Stomach smooth muscle (tissue), 2 donors: ENCODE results near the gene NCLN.
"Not testable (repeated sequence)": the region's sequence is repeated elsewhere in the genome, so short reads cannot be mapped to it uniquely, and the experiment has no call there.

Source experiments
- H3K27ac ChIP-seq: one replicate; pipeline ENCODE4 v1.7.0; 2013; ENCODE audit warnings: mild to moderate bottlenecking, low read length, inconsistent platforms
- H3K27me3 ChIP-seq, 2 donors: one replicate each; pipeline ENCODE4 v1.7.0; 2013; ENCODE audit warnings: low read length in 2 of 2; ENCODE audit not compliant: insufficient read depth in 2 of 2, control insufficient read depth in 1 of 2
- H3K36me3 ChIP-seq, 2 donors: one replicate each; pipeline ENCODE4 v1.7.0; 2013; ENCODE audit warnings: low read length in 2 of 2; ENCODE audit not compliant: control insufficient read depth in 2 of 2, insufficient read depth in 2 of 2
- H3K4me1 ChIP-seq: one replicate; pipeline ENCODE4 v1.7.0; 2013; ENCODE audit warnings: low read length; ENCODE audit not compliant: control insufficient read depth, insufficient read depth
- H3K4me3 ChIP-seq, 2 donors: one replicate each; pipeline ENCODE4 v1.7.0; 2013; ENCODE audit warnings: low read length in 2 of 2
- H3K9ac ChIP-seq, 2 donors: one replicate each; pipeline ENCODE4 v1.7.0; 2013; ENCODE audit warnings: low read length in 2 of 2, mild to moderate bottlenecking in 1 of 2
- H3K9me3 ChIP-seq, 2 donors: one replicate each; pipeline ENCODE4 v1.7.0; 2013; ENCODE audit warnings: low read length in 2 of 2; ENCODE audit not compliant: control insufficient read depth in 2 of 2
- donor health status: healthy.
- donor health status: Pancreatic carcinoma.

Gene NCLN

DNA sequence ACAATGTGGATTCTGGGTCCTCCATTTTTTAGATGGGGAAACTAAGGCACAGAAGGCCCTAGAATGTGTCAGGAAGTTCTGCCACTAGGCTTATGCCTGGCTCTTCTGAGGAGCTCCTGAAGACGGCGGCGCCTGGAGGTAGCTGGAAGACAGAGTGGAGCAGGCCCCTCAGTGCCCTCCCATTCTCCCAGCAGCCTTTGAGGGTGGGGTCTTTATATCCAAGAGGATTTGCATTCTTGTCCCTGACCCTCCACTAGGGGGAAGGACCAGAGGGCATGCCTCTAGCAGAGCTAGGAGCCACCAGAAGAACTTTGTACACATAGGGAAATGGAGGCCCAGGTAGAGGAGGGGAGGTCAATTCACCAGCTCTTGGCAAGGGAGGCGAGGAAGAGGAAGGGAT is 48.1 kb downstream of the NCLN start:
- Histone ChIP-seq H3K4me1 (no peaks in the 10 kb centered on the region), H3K4me3 (no peak overlapping the region), H3K27me3 (peaks cover 11 to 29% of the 10 kb centered on the region in 2 donors), H3K27ac (no peak overlapping the region), H3K36me3 (no peaks in the 10 kb centered on the region), H3K9me3 (no peaks in the 10 kb centered on the region), H3K9ac (no peak overlapping the region)

DNA sequence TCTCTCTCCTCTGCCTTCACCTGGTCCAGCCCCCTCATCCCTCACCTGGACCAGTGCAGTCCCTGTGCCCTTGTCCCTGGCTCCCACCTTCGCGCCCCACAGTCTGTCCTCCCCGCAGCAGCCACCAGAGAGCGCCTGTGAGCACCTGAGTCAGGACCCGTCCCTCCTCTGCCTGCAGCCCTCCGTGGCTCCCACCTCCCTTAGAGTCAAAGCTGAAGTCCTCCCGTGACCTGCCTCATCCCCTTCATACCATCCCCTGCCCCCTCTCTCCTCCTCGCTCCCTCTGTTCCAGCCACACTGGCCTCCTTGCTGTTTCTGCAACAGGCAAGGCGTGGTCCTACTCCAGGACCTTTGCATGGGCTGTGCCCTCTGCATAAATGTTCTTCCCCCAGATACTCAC is 49.1 kb downstream of the NCLN start:
- Histone ChIP-seq H3K9ac (no peak overlapping the region), H3K36me3 (no peaks in the 10 kb centered on the region), H3K27ac (no peak overlapping the region), H3K9me3 (no peaks in the 10 kb centered on the region), H3K27me3 (peaks cover 4 to 21% of the 10 kb centered on the region in 2 donors), H3K4me1 (no peaks in the 10 kb centered on the region), H3K4me3 (no peak overlapping the region)

- not testable (repeated sequence) for H3K36me3 ChIP-seq, H3K27ac ChIP-seq, H3K9me3 ChIP-seq, H3K9ac ChIP-seq, H3K4me3 ChIP-seq, H3K4me1 ChIP-seq
- H3K27me3 ChIP-seq, result peaks cover 0 to 15% of the 10 kb centered on the region in 2 donors
Measured at GRCh38 chr19:3235604-3236003, 49.9 kb downstream of the NCLN start.

- Histone ChIP-seq H3K9ac (no peak overlapping the region), H3K9me3 (no peaks in the 10 kb centered on the region), H3K36me3 (no peaks in the 10 kb centered on the region), H3K4me3 (no peak overlapping the region), H3K27me3 (peaks cover 0 to 13% of the 10 kb centered on the region in 2 donors), H3K4me1 (no peaks in the 10 kb centered on the region), H3K27ac (no peak overlapping the region)
Measured at GRCh38 chr19:3236272-3236671, 50.5 kb downstream of the NCLN start.

DNA sequence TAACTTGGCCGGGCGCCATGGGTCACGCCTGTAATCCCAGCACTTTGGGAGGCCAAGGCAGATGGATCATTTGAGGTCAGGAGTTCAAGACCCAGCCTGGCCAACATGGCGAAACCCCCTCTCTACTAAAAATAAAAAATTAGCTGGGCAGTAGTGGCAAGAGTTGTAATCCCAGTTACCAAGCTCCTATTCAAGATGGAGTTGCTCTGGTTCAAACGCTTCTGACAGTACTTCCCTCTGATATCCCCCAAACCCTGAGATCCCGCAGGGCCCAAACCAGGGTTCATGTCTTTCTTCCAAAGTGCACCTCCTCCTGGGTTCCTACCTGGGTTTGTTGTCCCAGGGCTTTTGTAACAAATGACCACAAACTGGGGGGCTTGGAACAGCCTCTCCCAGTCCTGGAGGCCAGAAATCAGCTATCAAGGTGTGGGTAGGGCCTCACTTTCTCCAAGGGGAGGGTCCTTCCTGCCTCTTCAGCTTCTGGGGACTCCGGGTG is 52.4 kb downstream of the NCLN start:
- no peak overlapping the region for H3K4me3 ChIP-seq
- H3K4me1 ChIP-seq, result no peaks in the 10 kb centered on the region
- H3K9ac ChIP-seq, result no peak overlapping the region
- no peaks in the 10 kb centered on the region for H3K9me3 ChIP-seq
- no peaks in the 10 kb centered on the region for H3K36me3 ChIP-seq
- H3K27me3 ChIP-seq, result peaks cover 0 to 13% of the 10 kb centered on the region in 2 donors
- no peak overlapping the region for H3K27ac ChIP-seq

- Histone ChIP-seq H3K9me3 (no peaks in the 10 kb centered on the region), H3K4me3 (no peak overlapping the region), H3K9ac (no peak overlapping the region), H3K4me1 (no peaks in the 10 kb centered on the region), H3K27ac (no peak overlapping the region), H3K27me3 (peaks cover 0 to 5% of the 10 kb centered on the region in 2 donors), H3K36me3 (no peaks in the 10 kb centered on the region)
Measured at GRCh38 chr19:3239367-3239766, 53.6 kb downstream of the NCLN start.

DNA sequence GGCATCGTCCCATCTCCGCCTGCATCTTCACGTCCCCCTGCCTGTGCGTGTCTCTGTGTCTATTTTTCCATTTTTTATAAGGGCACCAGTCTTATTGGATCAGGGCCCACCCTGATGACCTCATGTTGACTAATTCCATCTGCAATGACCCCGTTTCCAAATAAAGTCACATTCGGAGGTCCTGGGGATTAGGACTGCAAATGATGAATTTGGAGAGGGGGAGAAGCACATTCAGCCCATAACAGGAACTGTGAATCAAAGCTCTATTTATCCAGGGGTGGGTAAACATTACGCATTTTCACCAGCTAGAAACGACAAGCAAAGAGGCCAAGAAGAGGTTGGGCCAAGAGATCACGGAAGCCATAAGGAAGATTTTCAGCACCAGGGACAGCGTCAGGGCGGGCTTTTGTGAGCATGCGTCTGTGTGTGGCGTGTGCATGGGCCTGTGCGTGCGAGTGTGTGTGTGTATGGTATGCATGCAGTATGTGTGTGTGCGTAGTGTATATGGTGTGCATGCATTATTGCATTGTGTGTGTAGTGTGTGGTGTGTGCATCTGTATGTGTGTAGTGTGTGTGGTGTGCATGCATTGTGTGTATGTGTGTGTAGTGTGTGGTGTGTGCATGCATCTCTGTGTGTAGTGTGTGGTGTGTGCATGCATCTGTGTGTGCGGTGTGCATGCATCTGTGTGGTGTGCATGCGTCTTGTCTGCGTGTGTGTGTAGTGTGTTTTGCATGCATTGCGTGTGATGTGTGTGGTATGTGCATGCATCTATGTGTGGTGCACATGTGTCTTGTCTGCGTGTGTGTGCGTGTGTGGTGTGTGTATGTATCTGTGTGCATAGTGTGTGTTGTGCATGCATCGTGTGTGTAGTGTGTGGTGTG is 58.3 kb downstream of the NCLN start:
- H3K9ac ChIP-seq, result no peak overlapping the region
- no peaks in the 10 kb centered on the region for H3K9me3 ChIP-seq
- no peak overlapping the region for H3K27ac ChIP-seq
- H3K36me3 ChIP-seq, result no peaks in the 10 kb centered on the region
- peaks cover 0 to 8% of the 10 kb centered on the region in 2 donors for H3K27me3 ChIP-seq
- H3K4me3 ChIP-seq, result no peak overlapping the region
- no peaks in the 10 kb centered on the region for H3K4me1 ChIP-seq

GRCh38 chr19:3245050-3245449 is 59.3 kb downstream of the NCLN start:
- no peak overlapping the region for H3K9ac ChIP-seq
- H3K4me1 ChIP-seq, result no peaks in the 10 kb centered on the region
- no peak overlapping the region for H3K4me3 ChIP-seq
- no peaks in the 10 kb centered on the region for H3K9me3 ChIP-seq
- H3K27me3 ChIP-seq, result peaks cover 0 to 10% of the 10 kb centered on the region in 2 donors
- no peaks in the 10 kb centered on the region for H3K36me3 ChIP-seq
- H3K27ac ChIP-seq, result no peak overlapping the region

DNA sequence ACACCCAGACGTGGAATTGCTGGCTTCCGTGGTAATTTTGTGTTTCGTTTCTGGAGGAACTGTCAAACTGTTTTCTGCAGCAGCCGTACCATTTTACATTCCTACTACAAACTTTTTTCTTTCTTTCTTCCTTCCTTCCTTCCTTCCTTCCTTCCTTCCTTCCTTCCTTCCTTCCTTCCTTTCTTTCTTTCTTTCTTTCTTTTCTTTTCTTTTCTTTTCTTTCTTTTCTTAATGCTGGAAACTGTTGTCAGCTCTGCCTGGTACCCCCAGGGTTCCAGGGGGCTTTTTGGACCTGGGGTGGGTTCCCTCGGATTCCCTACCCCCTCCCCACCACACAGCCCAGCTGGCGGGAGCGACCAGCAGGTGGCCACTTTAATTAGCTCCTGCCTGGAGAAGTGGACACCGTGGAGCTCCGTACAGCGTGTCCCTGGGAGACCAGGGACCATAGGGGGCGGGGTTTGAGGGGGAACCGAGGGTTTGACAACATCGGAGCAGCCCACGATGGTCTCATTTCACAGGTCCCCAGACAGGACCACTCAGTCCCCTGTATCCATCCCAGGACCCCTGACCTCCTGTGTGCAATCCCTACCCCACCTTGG is 63.1 kb downstream of the NCLN start:
- Histone ChIP-seq H3K4me3 (no peak overlapping the region), H3K4me1 (no peaks in the 10 kb centered on the region), H3K27me3 (peaks cover 0 to 17% of the 10 kb centered on the region in 2 donors), H3K27ac (no peak overlapping the region), H3K9me3 (peaks cover 6 to 7% of the 10 kb centered on the region in 2 donors), H3K9ac (no peak overlapping the region), H3K36me3 (no peaks in the 10 kb centered on the region)

- H3K36me3 ChIP-seq, result no peaks in the 10 kb centered on the region
- no peak overlapping the region for H3K4me3 ChIP-seq
- H3K4me1 ChIP-seq, result no peaks in the 10 kb centered on the region
- peaks cover 6 to 8% of the 10 kb centered on the region in 2 donors for H3K9me3 ChIP-seq
- H3K9ac ChIP-seq, result no peak overlapping the region
- H3K27ac ChIP-seq, result no peak overlapping the region
- peaks cover 0 to 20% of the 10 kb centered on the region in 2 donors for H3K27me3 ChIP-seq
Measured at GRCh38 chr19:3249408-3249807, 63.7 kb downstream of the NCLN start.

GRCh38 chr19:3250675-3251074 is 64.9 kb downstream of the NCLN start:
- Histone ChIP-seq H3K4me3 (no peak overlapping the region), H3K36me3 (no peaks in the 10 kb centered on the region), H3K27ac (no peak overlapping the region), H3K4me1 (no peaks in the 10 kb centered on the region), H3K9me3 (peaks cover 6 to 8% of the 10 kb centered on the region in 2 donors), H3K9ac (no peak overlapping the region), H3K27me3 (peaks cover 0 to 12% of the 10 kb centered on the region in 2 donors)
